GM18526 (cell line): Measurements from ENCODE around the gene ZSCAN21.
A peak's percentile ranks its signal among the peaks of the same experiment; 100 is the strongest.

Experiments used
- POLR2A ChIP-seq: IDR thresholded peaks from 3 replicates; pipeline ENCODE4 v1.6.1; 2011; ENCODE audit not compliant: insufficient read length; ENCODE audit errors: extremely low read depth

Gene ZSCAN21

DNA sequence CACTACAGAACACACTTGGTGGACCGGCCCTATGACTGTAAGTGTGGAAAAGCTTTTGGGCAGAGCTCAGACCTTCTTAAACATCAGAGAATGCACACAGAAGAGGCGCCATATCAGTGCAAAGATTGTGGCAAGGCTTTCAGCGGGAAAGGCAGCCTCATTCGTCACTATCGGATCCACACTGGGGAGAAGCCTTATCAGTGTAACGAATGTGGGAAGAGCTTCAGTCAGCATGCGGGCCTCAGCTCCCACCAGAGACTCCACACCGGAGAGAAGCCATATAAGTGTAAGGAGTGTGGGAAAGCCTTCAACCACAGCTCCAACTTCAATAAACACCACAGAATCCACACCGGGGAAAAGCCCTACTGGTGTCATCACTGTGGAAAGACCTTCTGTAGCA, 14.6 kb downstream of the ZSCAN21 start:
- no peak for TF ChIP-seq POLR2A

DNA sequence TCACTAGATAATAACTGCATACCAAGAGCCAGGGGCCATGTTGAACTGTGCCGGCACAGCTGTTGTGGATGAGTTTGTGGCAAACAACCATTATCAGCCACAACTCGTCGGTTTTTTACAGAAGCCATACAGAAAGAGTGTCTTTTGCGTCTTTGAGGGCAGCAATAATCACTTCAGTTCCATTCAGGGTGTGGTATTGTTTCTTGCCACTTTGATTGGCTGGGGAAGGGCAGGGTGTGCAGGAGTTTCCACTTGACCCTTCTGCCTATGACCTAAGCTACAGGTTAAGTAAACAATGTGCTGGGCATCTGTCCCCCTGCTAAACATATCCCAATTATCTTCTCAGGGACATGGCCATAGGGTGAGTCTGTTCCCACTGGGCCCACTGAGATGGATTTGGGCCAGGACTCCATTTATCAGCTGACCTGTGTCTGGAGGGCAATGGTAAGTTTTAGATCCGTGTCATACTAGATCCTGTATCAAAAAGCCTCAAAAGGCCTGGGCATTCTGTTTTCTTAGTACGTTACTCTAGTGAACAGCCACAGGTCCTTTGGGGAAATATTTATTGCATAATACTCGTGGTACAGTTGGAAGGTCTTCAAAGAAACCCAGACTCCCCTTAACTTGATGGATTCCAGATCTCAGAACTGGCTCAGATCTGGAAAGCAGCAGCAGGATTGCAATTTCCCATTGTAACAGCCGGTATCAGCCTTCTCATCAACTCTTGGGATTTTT, 16.0 kb downstream of the ZSCAN21 start:
- TF ChIP-seq POLR2A, result no peak

GRCh38 chr7:100066953-100067352, 17.4 kb downstream of the ZSCAN21 start:
- TF ChIP-seq POLR2A, result no peak

GRCh38 chr7:100069991-100070390, 20.4 kb downstream of the ZSCAN21 start:
- TF ChIP-seq POLR2A, result no peak

GRCh38 chr7:100071018-100071723, 21.6 kb downstream of the ZSCAN21 start:
- TF ChIP-seq POLR2A, result no peak

GRCh38 chr7:100072462-100072861, 22.9 kb downstream of the ZSCAN21 start:
- TF ChIP-seq POLR2A, result no peak

GRCh38 chr7:100074841-100075240, 25.3 kb downstream of the ZSCAN21 start:
- no peak for TF ChIP-seq POLR2A

- no peak for TF ChIP-seq POLR2A
Measured at GRCh38 chr7:100075418-100075817, 25.8 kb downstream of the ZSCAN21 start.

DNA sequence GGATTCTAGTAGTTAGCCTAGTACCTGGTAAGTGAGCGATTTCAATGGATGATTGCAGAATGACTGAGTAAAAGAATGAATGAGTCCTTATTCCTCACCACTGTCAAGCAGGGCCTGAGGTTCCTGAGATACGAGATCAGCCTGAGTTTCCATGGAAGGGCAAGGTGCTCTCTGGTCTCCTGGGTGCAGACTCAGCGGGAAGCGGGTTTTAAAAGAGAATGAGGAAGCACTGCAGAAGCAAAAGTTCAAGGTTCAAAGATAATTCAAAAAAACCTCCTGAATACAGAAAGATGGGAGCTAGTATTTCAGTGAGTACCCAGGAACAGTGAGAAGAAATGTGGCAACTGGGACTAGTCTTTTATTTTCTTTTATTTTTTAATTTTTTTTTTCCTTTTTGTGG, 27.6 kb downstream of the ZSCAN21 start:
- no peak for TF ChIP-seq POLR2A

GRCh38 chr7:100079024-100079560, 29.5 kb downstream of the ZSCAN21 start:
- no peak for TF ChIP-seq POLR2A

DNA sequence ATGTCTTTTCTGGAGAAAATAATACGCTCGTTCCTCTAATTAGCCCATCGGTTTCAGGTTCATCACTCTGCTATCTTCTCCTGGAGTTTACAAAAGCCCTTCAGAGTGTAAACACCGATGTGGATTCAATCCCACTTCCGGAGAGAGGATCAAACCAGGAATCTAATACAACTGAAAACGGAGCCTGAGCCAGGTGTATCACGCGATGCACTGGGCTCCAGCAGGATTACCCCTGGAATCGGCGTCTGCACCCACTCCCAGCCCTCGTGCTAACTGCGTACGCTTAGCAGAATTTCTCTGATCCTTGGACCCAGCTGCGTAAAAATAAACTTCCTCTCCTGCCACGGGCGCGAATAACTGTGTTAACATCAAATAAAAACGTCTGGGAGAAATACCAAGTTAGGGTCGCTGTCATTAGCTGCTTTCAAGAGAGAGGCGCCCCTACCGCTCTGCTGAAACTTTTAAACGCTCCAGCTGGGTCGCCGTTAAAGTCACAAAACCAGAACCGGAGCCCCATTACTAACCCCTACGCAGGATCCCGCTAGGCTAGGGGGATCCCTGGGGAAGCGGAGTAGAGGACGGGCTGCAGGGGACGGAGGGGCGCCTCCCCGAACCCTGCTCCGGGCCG, 31.4 kb downstream of the ZSCAN21 start:
- no peak for TF ChIP-seq POLR2A

- peak; percentile 86 for TF ChIP-seq POLR2A
Measured at GRCh38 chr7:100081535-100082102, 32.0 kb downstream of the ZSCAN21 start, which contains the start of gene ZNF3. TSS of gene ZNF3 (minus strand) at chr7:100081723. CDS start at chr7:100077357, 4,366 bp downstream.

- no peak for TF ChIP-seq POLR2A
Measured at GRCh38 chr7:100082978-100083377, 33.4 kb downstream of the ZSCAN21 start.

- TF ChIP-seq POLR2A, result no peak
Measured at GRCh38 chr7:100085515-100085914, 35.9 kb downstream of the ZSCAN21 start.

DNA sequence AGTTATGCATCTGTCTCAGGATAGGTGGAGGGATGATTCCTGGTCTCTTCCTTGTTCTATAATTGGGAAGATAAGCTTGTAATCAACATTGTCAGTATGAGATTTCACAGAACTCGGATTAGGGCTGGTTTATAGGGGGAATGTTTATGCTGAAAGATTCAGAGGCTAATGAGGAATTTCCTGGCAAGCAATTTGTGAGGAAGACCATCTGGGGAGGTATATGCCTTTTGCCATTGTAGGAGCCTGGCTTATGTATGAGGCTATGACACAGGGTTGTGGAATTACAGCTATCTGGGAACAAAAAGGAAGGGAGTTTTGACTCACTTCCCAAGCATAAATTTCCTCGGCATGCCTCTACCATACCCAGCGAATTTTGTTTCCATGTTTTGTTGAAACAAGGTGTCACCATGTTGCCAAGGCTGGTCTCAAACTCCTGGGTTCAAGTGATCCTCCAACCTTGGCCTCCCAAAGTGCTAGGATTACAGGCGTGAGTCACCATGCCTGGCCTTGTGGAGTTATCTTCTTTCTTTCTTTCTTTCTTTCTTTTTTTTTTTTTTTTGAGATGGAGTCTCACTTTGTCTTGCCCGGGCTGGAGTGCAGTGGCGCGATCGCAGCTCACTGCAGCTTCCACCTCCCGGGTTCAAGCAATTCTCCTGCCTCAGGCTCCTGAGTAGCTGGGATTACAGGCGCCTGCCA, 37.6 kb downstream of the ZSCAN21 start:
- TF ChIP-seq POLR2A, result no peak
